Effector CD8-positive, alpha-beta T cell (primary cell): ENCODE results near the gene ANKFY1.
A peak's percentile ranks its signal among the peaks of the same experiment; 100 is the strongest.
"Not testable (repeated sequence)": the region's sequence is repeated elsewhere in the genome, so short reads cannot be mapped to it uniquely, and the experiment has no call there.

ENCODE experiments used
- DNase-seq: peaks from one replicate; lab custom pipeline; 2025; lab: John Stamatoyannopoulos, UW

The ANKFY1 gene

GRCh38 chr17:4155980-4156620 is 107.7 kb downstream of the ANKFY1 start:
- DNase-seq = no peak

GRCh38 chr17:4154201-4154600 is 109.6 kb downstream of the ANKFY1 start:
- no peak for DNase-seq

DNA sequence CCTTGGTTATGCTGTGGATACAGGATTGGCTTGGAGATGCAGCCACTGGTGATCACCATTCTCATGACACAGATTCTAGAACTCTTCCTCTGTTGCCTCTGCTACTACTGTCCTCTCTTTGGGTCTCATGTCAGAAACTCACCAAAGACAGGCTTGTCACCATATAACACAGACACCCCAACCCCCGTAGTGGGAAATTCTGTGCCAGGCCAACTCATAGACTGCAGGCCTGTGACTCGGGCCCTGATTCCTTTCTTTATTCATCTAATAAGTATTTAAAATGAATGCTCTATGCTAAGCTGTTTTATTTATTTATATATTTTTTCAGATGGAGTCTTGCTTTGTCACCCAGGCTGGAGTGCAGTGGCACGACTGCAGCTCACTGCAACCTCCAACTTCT is 111.3 kb downstream of the ANKFY1 start:
- DNase-seq = no peak

- no peak for DNase-seq
Observed at GRCh38 chr17:4150096-4150495, 113.7 kb downstream of the ANKFY1 start.

GRCh38 chr17:4148611-4149308 is 115.0 kb downstream of the ANKFY1 start:
- no peak for DNase-seq

- DNase-seq = no peak
Observed at GRCh38 chr17:4147751-4148310, 115.9 kb downstream of the ANKFY1 start.

GRCh38 chr17:4146641-4147040 is 117.1 kb downstream of the ANKFY1 start:
- DNase-seq = no peak

- no peak for DNase-seq
Observed at GRCh38 chr17:4144422-4144747, 119.4 kb downstream of the ANKFY1 start.

DNA sequence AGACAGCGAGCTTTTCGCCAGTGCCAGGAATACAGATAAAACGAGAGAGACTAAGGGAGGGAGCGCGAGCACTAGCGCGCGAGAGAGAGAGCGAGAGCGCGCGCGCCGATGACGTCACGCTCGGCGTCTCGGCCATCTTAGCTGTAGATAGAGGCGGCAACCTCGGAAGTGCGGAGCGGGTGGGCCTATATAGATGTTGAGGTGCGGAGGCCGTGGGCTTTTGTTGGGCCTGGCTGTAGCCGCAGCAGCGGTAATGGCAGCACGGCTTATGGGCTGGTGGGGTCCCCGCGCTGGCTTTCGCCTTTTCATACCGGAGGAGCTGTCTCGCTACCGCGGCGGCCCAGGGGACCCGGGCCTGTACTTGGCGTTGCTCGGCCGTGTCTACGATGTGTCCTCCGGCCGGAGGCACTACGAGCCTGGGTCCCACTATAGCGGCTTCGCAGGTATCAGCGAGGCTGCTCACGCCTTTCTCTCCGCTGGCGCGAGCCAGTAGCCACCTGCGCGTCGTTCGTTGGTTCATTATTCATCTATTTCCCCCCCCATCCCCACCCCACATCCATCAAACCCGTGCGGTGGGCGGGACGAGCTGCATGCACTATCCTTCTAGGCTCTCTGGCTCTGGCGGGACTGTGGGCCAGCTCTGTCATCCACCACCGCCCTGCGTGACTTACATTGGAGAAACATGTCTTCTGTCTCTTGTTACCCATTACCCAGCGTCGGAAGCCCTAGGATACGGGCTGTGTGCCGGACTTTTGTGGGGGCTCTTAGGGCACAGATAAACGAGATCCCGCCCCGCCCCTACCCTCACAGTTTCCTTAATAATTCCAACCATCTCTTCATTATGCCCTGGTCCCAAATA is 120.0 kb downstream of the ANKFY1 start:
- DNase-seq = peak; percentile 84

DNA sequence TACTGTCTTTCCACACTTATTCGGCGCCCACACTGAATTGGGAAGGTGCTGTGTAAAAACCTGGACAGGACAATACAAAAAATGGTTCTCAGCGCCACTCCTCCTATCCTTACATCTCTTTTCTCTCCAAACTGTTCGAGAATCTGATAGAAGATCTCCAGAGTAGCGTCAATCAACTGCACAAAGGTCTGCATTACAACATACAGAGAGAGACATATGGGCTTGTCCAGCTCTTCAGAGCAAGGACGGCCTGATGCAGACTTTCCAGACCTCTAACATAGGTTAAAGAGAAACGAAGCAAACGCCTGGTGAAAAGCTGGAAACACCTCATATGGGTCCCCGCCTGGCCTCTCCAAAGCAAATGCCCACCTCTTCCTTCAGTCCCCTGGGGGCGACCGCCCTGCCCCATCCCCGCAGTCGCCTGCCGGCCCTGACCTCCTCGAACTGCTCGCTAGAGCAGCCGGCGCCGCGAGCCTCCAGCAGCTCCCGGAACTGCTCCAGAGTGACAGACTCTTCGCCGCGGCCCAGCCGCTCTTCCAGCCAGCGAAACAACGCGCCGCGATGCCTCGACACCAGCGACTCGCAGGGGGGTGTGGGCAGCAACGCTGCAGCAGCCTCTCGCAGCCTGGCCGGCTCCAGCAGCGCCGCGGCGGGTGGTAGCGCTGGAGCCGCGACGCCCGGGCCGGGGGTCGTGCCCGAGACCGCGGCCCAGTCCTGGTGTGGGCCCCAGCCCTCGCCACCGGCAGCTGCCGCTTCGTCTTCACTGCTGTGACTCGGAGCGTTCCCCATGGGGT is 121.5 kb downstream of the ANKFY1 start:
- DNase-seq = peak; percentile 25

- no peak for DNase-seq
Observed at GRCh38 chr17:4140125-4140524, 123.7 kb downstream of the ANKFY1 start.

DNA sequence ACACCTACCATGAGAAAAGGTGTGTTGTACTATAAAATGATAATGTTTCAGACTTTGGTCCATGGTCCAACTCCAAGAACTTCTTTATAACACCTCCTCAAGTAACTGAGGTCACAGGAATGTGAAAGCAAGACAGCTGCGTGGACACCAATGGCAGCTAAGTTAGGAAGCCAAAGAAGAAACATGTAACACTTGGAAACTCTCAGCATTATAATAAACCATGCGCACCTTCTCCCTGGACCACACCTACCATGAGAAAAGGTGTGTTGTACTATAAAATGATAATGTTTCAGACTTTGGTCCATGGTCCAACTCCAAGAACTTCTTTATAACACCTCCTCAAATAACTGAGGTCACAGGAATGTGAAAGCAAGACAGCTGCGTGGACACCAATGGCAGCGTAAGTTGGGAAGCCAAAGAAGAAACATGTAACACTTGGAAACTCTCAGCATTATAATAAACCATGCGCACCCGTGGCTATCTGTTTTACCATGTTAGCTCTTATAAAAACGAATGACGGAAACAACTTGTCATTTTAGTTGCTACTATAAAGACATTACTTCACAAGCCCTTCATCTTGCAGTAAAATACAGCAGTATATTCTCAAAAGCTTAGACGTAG is 124.8 kb downstream of the ANKFY1 start:
- not testable (repeated sequence) for DNase-seq

DNA sequence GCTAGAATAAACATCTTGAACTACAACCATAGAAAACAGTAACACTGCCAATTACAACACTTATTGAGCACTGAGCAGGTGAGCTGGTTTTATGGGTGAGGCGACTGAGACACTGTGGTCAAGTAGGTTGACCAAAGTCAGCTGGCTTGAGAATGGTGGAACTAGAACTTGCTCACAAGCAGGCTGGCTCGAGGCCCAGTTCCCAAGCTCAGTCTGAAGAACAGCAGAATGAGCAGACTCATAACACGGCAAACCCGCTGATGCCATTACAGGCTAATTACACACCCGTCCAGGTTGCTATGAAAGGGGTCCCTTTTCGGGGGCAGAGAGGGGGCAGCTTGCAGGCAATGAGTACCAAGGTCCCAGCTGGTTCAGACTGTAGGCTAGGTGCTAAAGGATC is 127.4 kb downstream of the ANKFY1 start:
- DNase-seq = no peak

GRCh38 chr17:4135489-4135888 is 128.3 kb downstream of the ANKFY1 start:
- DNase-seq = no peak

DNA sequence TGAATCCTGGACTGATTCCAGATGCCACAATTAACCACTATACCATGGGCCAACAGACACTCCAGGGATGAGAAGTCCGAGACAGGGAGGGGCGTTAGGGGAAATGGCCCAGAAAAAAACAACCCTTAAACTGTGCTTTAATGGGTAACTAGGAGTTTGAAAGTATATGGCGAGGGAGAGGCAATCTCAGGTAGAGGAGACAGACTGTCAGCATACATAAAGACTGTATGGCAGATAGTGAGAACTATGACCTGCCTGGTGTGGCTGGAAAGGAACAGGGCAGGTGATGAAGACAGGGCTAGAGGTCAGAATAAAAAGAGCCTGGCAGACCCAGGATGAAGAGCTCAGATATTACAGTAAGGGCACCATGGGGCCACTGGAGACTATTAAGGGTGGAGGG is 129.1 kb downstream of the ANKFY1 start:
- DNase-seq = no peak

DNA sequence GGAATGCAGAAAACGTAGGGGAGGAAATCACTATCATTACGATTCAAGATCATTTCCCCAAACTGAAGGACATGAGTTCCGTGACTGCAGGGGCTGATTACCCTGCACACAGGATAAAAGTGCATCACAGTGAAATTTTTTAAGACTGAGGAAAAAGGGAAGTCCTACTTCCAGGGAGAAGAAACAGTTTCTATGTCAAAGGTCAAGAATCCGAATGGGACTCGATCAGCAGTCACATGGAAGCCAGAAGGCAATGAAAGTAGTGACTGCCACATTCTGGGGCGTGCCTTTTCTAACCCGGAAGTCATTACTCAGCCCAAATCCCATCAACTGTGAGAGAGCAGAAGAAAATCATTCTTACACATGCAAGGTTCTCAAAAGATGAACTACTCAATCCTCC is 133.1 kb downstream of the ANKFY1 start:
- no peak for DNase-seq

- no peak for DNase-seq
Observed at GRCh38 chr17:4127555-4127954, 136.2 kb downstream of the ANKFY1 start.

DNA sequence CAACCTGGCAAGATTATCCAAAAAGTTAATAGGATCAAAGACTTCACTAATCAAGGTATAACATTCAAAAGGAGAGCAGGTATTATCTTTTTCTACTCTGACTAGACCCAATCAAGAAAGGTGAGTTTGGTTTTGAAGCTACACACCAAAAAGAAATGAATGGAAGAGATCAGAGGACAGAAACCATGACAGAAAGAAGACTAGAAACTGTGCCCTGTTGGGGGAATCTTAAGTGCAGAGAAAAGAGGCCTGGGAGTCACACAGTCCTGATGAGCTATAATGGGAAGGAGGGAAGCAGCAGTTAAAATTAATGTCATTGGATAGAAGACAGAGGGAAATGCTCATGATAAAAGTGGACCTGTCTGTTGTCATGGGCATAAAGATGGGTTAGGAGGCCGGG is 138.2 kb downstream of the ANKFY1 start:
- DNase-seq = no peak

- no peak for DNase-seq
Observed at GRCh38 chr17:4124999-4125398, 138.8 kb downstream of the ANKFY1 start.

GRCh38 chr17:4120332-4120731 is 143.4 kb downstream of the ANKFY1 start:
- DNase-seq = no peak

DNA sequence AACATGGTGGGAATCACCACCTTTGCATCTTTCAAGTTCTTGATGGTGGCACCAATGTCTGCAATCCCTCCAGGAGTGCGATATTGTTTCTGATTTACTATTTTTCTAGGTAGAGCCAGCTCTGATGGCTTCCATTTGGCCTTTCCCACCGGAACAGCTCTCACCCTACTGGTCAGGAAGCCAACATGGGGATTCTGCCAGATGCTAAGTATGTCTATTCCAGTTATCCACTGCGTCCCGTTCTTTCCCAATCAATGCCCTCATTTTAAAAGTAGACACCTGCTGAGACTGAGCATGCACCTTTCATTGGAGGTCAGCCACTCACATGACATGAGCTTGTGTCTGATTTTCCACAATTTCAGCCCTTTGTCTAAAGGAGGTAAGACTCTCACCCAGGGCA is 144.5 kb downstream of the ANKFY1 start:
- DNase-seq = no peak
